K562 (cell line): Measurements from ENCODE around the gene STARD13. TPM values are rescaled to one million over a fixed set of nuclear protein-coding genes. Genes with fewer than 3 reads are reported as not detected.

Experiments used
- ATAC-seq: fragments of 200-7000 bp; cut with Tn5 transposase; 3 replicates; pipeline ENCODE4 v1.9.1; 2020; ENCODE audit warnings: moderate library complexity
- BruUV-seq: library from RNA; stranded (reverse); fragments of 400-500 nt; replicated peaks from 2 replicates; lab custom pipeline; 2021; lab: Mats Ljungman, UMichigan
- CTCF ChIA-PET: fragments of 300-600 bp; formaldehyde crosslinking; extraction: SDS; loops from one replicate; lab custom pipeline; 2021; ENCODE audit warnings: low intra/inter-chr PET ratio; lab: Yijun Ruan, JAX
- POLR2A ChIA-PET: fragments of 300-600, 350-650 bp; sonication (Branson Sonifier 250); formaldehyde crosslinking; extraction: SDS; loops from one replicate; lab custom pipeline; 2021; ENCODE audit warnings: antibody characterized with exemption, inconsistent platforms; lab: Yijun Ruan, JAX
- DNase-seq, 4 experiments: peaks; one replicate each; pipeline versions ENCODE4 v3.0.0 to v3.0.0-alpha.2; 2011 to 2018; ENCODE audit warnings: low spot score in 3 of 4, mixed read lengths in 3 of 4; ENCODE audit errors: extremely low read depth in 1 of 4
- FAIRE-seq: peaks from 2 replicates; lab custom pipeline; 2011; peaks lifted over from hg19 to GRCh38; lab: Jason Lieb, UNC
- H2AFZ ChIP-seq: 2 replicates; pipeline ENCODE4 v1.6.0; 2011; ENCODE audit warnings: low read depth, low read length, control low read depth, inconsistent platforms
- H3K27ac ChIP-seq: fragments of 200-600 bp; 3 replicates; pipeline ENCODE4 v1.8.0; 2011; ENCODE audit warnings: low read depth, mild to moderate bottlenecking, control low read depth, inconsistent platforms, low read length, moderate library complexity, mixed read lengths; ENCODE audit errors: extremely low read depth
- H3K27me3 ChIP-seq, 2 experiments: fragments of 300-600 bp in 1 of 2; 2 replicates in 1 of 2; 3 replicates in 1 of 2; pipeline versions ENCODE4 v1.6.0 to v1.8.0; 2011; ENCODE audit warnings: inconsistent platforms in 2 of 2, low read length in 2 of 2, mild to moderate bottlenecking in 1 of 2, mixed read lengths in 1 of 2, moderate library complexity in 1 of 2; ENCODE audit not compliant: control insufficient read depth in 2 of 2, insufficient read depth in 2 of 2
- H3K36me3 ChIP-seq: fragments of 300-600 bp; 3 replicates; pipeline ENCODE4 v1.8.0; 2011; ENCODE audit warnings: mild to moderate bottlenecking, low read length, inconsistent platforms; ENCODE audit not compliant: control insufficient read depth, insufficient read depth
- H3K4me1 ChIP-seq, 2 experiments: fragments of 200-600 bp in 1 of 2; replicated peaks in 1 of 2; 2 replicates in 1 of 2; 3 replicates in 1 of 2; pipeline versions ENCODE4 v1.5.1 to v1.8.0; 2011; ENCODE audit warnings: inconsistent platforms in 2 of 2, low read length in 2 of 2, mild to moderate bottlenecking in 1 of 2, mixed read lengths in 1 of 2, moderate library complexity in 1 of 2; ENCODE audit not compliant: control insufficient read depth in 2 of 2, insufficient read depth in 2 of 2
- H3K4me2 ChIP-seq: 2 replicates; pipeline ENCODE4 v1.6.1; 2011; ENCODE audit warnings: low read length, control low read depth, inconsistent platforms, mixed read lengths; ENCODE audit not compliant: insufficient read depth
- H3K4me3 ChIP-seq: fragments of 200-600 bp; sonication (generic), shearing (Covaris generic); 2 replicates; pipeline ENCODE4 v1.5.1; 2016; ENCODE audit warnings: control low read depth, inconsistent platforms
- H3K79me2 ChIP-seq: fragments of 200-600 bp; 3 replicates; pipeline ENCODE4 v1.8.0; 2011; ENCODE audit warnings: low read length, inconsistent platforms; ENCODE audit not compliant: control insufficient read depth, insufficient read depth
- H3K9ac ChIP-seq, 2 experiments: 2 replicates each; pipeline versions ENCODE4 v1.6.0 to v1.6.1; 2011; ENCODE audit warnings: low read depth in 2 of 2, low read length in 2 of 2, control low read depth in 1 of 2, inconsistent platforms in 1 of 2, mild to moderate bottlenecking in 1 of 2, mixed read lengths in 1 of 2; ENCODE audit not compliant: insufficient read depth in 1 of 2
- H3K9me1 ChIP-seq: one replicate; pipeline ENCODE4 v1.6.0; 2011; ENCODE audit warnings: inconsistent platforms, mild to moderate bottlenecking, low read length, moderate library complexity; ENCODE audit not compliant: control insufficient read depth, insufficient read depth
- H3K9me3 ChIP-seq: replicated peaks from 2 replicates; pipeline ENCODE4 v1.5.1; 2011; ENCODE audit warnings: low read depth, low read length, inconsistent platforms; ENCODE audit not compliant: control insufficient read depth, insufficient read depth
- H4K20me1 ChIP-seq: replicated peaks from 2 replicates; pipeline ENCODE4 v1.6.1; 2011; ENCODE audit warnings: low read length, inconsistent platforms, mixed read lengths; ENCODE audit not compliant: control insufficient read depth, insufficient read depth
- FOXJ2 ChIP-seq: fragments of 200-800 bp; sonication (Bioruptor generic); IDR thresholded peaks from 2 replicates; pipeline ENCODE4 v1.6.1; 2016; ENCODE audit warnings: missing genetic modification characterization, missing compliant biosample characterization
- FOXK1 ChIP-seq: sonication (generic); formaldehyde crosslinking; IDR thresholded peaks from 2 replicates; pipeline ENCODE4 v1.8.0; 2022; ENCODE audit warnings: missing genetic modification reagents, mild to moderate bottlenecking, borderline replicate concordance
- GTF2A2 ChIP-seq: IDR thresholded peaks from 2 replicates; pipeline ENCODE4 v1.6.1; 2016; ENCODE audit warnings: mild to moderate bottlenecking, missing genetic modification characterization, missing compliant biosample characterization
- HLTF ChIP-seq: fragments of 450-650 bp; IDR thresholded peaks from 2 replicates; pipeline ENCODE4 v1.6.1; 2016
- NBN ChIP-seq: fragments of 450-650 bp; IDR thresholded peaks from 2 replicates; pipeline ENCODE4 v1.6.1; 2016; ENCODE audit warnings: low read depth, mild to moderate bottlenecking
- NCOR1 ChIP-seq: fragments of 450-650 bp; IDR thresholded peaks from 2 replicates; pipeline ENCODE4 v1.6.1; 2016; ENCODE audit warnings: mild to moderate bottlenecking, moderate library complexity
- RBBP5 ChIP-seq: fragments of 200-600 bp; sonication (generic); IDR thresholded peaks from 2 replicates; pipeline ENCODE4 v1.6.1; 2012; ENCODE audit warnings: borderline replicate concordance, mild to moderate bottlenecking, low read length, control low read depth, inconsistent platforms; ENCODE audit not compliant: insufficient read depth, poor library complexity, severe bottlenecking
- TCF3 ChIP-seq: sonication (generic); formaldehyde crosslinking; IDR thresholded peaks from 2 replicates; pipeline ENCODE4 v1.4.0; 2020; ENCODE audit warnings: mild to moderate bottlenecking, missing genetic modification reagents
- TRIM28 ChIP-seq: fragments of 450-650 bp; IDR thresholded peaks from 2 replicates; pipeline ENCODE4 v1.6.1; 2017
- U2AF2 ChIP-seq: fragments of 200-400 bp; formaldehyde crosslinking; optimal IDR thresholded peaks from 2 replicates; pipeline ENCODE3; 2017; ENCODE audit warnings: low read depth, mild to moderate bottlenecking, low read length
- ZC3H11A ChIP-seq: IDR thresholded peaks from 2 replicates; pipeline ENCODE4 v1.6.1; 2012; ENCODE audit warnings: low read depth, low read length, improper control_type of control experiment
- ZEB2 ChIP-seq: fragments of 450-650 bp; IDR thresholded peaks from 2 replicates; pipeline ENCODE4 v1.6.1; 2016
- ZFP1 ChIP-seq: fragments of 450-650 bp; formaldehyde crosslinking; IDR thresholded peaks from 2 replicates; pipeline ENCODE4 v1.4.0; 2020; ENCODE audit warnings: mild to moderate bottlenecking, mixed read lengths
- ZKSCAN8 ChIP-seq: fragments of 200-800 bp; sonication (Bioruptor generic); IDR thresholded peaks from 2 replicates; pipeline ENCODE4 v1.6.1; 2016; ENCODE audit warnings: missing genetic modification characterization, missing compliant biosample characterization
- ZNF239 ChIP-seq: fragments of 250-450 bp; sonication (Bioruptor Pico); IDR thresholded peaks from 2 replicates; pipeline ENCODE4 v1.4.0; 2020; ENCODE audit warnings: mild to moderate bottlenecking
- ZNF311 ChIP-seq: fragments of 250-450 bp; sonication (Bioruptor Pico); IDR thresholded peaks from 2 replicates; pipeline ENCODE4 v1.4.0; 2020; ENCODE audit warnings: mild to moderate bottlenecking, moderate library complexity
- ZNF324 ChIP-seq: fragments of 250-450 bp; sonication (Bioruptor Pico); IDR thresholded peaks from 2 replicates; pipeline ENCODE4 v1.4.0; 2020; ENCODE audit warnings: mild to moderate bottlenecking
- ZNF76 ChIP-seq: fragments of 250-450 bp; sonication (Bioruptor Pico); IDR thresholded peaks from 2 replicates; pipeline ENCODE4 v1.4.0; 2020; ENCODE audit warnings: mild to moderate bottlenecking, moderate library complexity, borderline replicate concordance
- ZNF830 ChIP-seq: fragments of 250-450 bp; sonication (Bioruptor Pico); IDR thresholded peaks from 2 replicates; pipeline ENCODE4 v1.5.0; 2021; ENCODE audit warnings: mild to moderate bottlenecking
- WGBS: fragments of 100-300 bp; shearing (Covaris generic); methylation state at CpG from one replicate; pipeline ENCODE4 v1.1.6; 2016; ENCODE audit warnings: low coverage, mixed read lengths; ENCODE audit not compliant: insufficient coverage; ENCODE audit errors: missing lambda C conversion rate; 5-methylcytosine and 5-hydroxymethylcytosine counted together
- in situ Hi-C: fragments of 300-500 bp; cut with MboI; formaldehyde crosslinking; loops from 4 replicates; pipeline ENCODE4 v1.15.0; 2018; ENCODE audit warnings: inconsistent platforms, mixed read lengths
- intact Hi-C: fragments of 100-400 bp; cut with micrococcal nuclease; formaldehyde crosslinking; loops from 2 replicates; pipeline ENCODE4 v1.14.2; 2022
- polyA plus RNA-seq, 8 experiments: library from polyadenylated mRNA; depleted of rRNA in 4 of 8; stranded (reverse) in 5 of 8; unstranded in 3 of 8; fragments of >200 nt; fragmentation: Nextera tagmentation in 2 of 8; fragmentation: Illumina TruSeq in 1 of 8; extraction: Ambion mirVana in 2 of 8; extraction: Trizol in 1 of 8; gene quantifications; 2 replicates each; pipeline versions ENCODE4 v1.2.1 to v1.2.3, GENCODE V29; 2011 to 2014; ENCODE audit warnings: inconsistent platforms in 1 of 8, missing spikeins in 1 of 8
- total RNA-seq, 7 experiments: library from RNA; depleted of rRNA in 6 of 7; stranded (reverse); fragments of >200 nt in 6 of 7; fragmentation: Illumina TruSeq in 2 of 7; extraction: Trizol in 2 of 7; gene quantifications; 2 replicates each; pipeline versions ENCODE4 v1.2.1 to v1.2.3, GENCODE V29; 2011 to 2021; ENCODE audit warnings: low replicate concordance in 1 of 7
- TF ChIP-seq, protein P1 (sequence below): sonication (generic); formaldehyde crosslinking; IDR thresholded peaks from 2 replicates; pipeline ENCODE4 v1.8.0; 2022; ENCODE audit warnings: mild to moderate bottlenecking, missing genetic modification reagents

STARD13 gene
- total and polyA plus RNA-seq, 9 of the 15 experiments (the other 6 are each of a cell fraction or from before 2014, with no cell fraction given) = 0.11 TPM; not detected in 8

DNA sequence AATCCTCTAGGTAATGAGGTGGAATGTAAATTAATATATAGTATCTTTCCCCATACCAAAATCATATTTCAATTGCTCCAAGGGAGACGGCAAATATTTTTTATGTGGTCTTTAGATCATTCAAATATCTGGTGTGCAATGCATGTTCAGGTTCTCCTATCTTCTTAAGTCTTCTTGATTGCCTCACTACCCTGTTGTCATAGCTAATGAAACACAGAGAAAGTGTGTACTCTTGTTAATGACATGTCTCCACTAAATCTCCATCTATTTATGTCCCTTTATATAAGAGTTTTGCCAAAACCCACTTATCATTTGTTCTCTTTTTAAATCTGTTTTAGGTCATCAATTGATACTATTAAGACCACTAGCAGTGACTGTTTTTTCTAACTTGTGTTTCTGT, 6.6 kb downstream of the STARD13 start:
- in situ Hi-C loops = no loop called here
- H3K27ac ChIP-seq = no peak overlapping the region
- H3K36me3 ChIP-seq = no peaks in the 10 kb centered on the region
- no peaks in the 10 kb centered on the region for H3K9me1 ChIP-seq
- 8% methylated on average over 1 of the region's 1 CpG for WGBS
- H3K4me3 ChIP-seq = no peak overlapping the region
- no peak for DNase-seq
- no peak overlapping the region for H3K4me2 ChIP-seq
- H2AFZ ChIP-seq = no peak overlapping the region
- TF ChIP-seq ZKSCAN8 (CRISPR knock-in tag) = no peak
- no peak for TF ChIP-seq HLTF
- no peak for TF ChIP-seq ZFP1 (CRISPR knock-in tag)
- TF ChIP-seq NCOR1 = no peak
- no peak for TF ChIP-seq ZEB2
- no peak for TF ChIP-seq ZNF239 (CRISPR knock-in tag)
- TF ChIP-seq RBBP5 = no peak
- no peak for TF ChIP-seq NBN
- no peak for TF ChIP-seq ZNF830 (CRISPR knock-in tag)
- TF ChIP-seq, all 486 proteins: peak for 0
- no peaks in the 10 kb centered on the region for H4K20me1 ChIP-seq
- ATAC-seq = no peak
- H3K9ac ChIP-seq = no peak overlapping the region
- no peak for FAIRE-seq
- no peaks in the 10 kb centered on the region for H3K9me3 ChIP-seq
- BruUV-seq = no TSS peak
- H3K4me1 ChIP-seq = no peaks in the 10 kb centered on the region
- no peaks in the 10 kb centered on the region for H3K27me3 ChIP-seq
- POLR2A ChIA-PET = no interaction called here
- no peaks in the 10 kb centered on the region for H3K79me2 ChIP-seq
- intact Hi-C loops = no loop called here
- CTCF ChIA-PET = no interaction called here

DNA sequence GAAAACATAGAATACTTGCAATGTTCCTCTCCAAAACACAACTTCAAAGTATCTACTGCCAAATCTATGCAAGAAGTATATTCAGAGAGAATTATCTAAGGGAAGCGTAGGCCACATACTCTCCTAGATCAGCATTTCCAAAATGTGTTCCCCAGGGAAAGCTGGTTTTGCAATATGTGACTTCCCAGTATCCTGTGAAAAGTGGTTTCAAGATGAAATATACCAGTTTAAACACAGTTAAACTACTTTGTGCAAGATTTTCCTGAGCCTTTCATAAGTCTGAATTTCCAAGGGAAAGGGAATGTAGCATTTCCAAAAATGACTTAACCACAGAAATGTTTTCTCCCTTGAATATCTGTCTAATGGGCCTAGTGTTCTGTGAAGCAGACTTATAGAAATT, 7.6 kb downstream of the STARD13 start:
- CTCF ChIA-PET = no interaction called here
- no peak overlapping the region for H3K4me2 ChIP-seq
- H3K36me3 ChIP-seq = no peaks in the 10 kb centered on the region
- no peaks in the 10 kb centered on the region for H3K9me3 ChIP-seq
- WGBS = no CpG with 5 or more reads among the region's 1 CpG
- H3K27me3 ChIP-seq = no peaks in the 10 kb centered on the region
- no peak for DNase-seq
- no peak overlapping the region for H3K27ac ChIP-seq
- no peak overlapping the region for H2AFZ ChIP-seq
- H3K4me1 ChIP-seq = no peaks in the 10 kb centered on the region
- in situ Hi-C loops = no loop called here
- BruUV-seq = no TSS peak
- H4K20me1 ChIP-seq = no peaks in the 10 kb centered on the region
- intact Hi-C loops = no loop called here
- no peaks in the 10 kb centered on the region for H3K9me1 ChIP-seq
- no peak overlapping the region for H3K9ac ChIP-seq
- H3K79me2 ChIP-seq = no peaks in the 10 kb centered on the region
- H3K4me3 ChIP-seq = no peak overlapping the region
- ATAC-seq = no peak
- POLR2A ChIA-PET = interaction anchor here (0.6 kb wide), 1 partner anchor 9 kb away, joined by 3 read pairs; no protein-coding TSS in a partner anchor
- FAIRE-seq = no peak
- TF ChIP-seq, protein P1, sequence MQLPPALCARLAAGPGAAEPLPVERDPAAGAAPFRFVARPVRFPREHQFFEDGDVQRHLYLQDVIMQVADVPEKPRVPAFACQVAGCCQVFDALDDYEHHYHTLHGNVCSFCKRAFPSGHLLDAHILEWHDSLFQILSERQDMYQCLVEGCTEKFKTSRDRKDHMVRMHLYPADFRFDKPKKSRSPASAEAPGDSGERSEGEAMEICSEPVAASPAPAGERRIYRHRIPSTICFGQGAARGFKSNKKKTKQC (CRISPR knock-in tag) = no peak
- no peak for TF ChIP-seq ZNF311
- TF ChIP-seq TCF3 (CRISPR knock-in tag) = no peak
- TF ChIP-seq ZNF324 (CRISPR knock-in tag) = no peak
- TF ChIP-seq ZC3H11A = no peak
- no peak for TF ChIP-seq GTF2A2
- TF ChIP-seq TRIM28 = no peak
- no peak for TF ChIP-seq U2AF2
- TF ChIP-seq ZNF76 (CRISPR knock-in tag) = no peak
- TF ChIP-seq FOXJ2 (tag) = no peak
- no peak for TF ChIP-seq FOXK1 (CRISPR knock-in tag)
